HUES48 (cell line): ENCODE data around the gene CAPN5.

Experiments used
- H3K27ac ChIP-seq: one replicate; pipeline ENCODE4 v1.7.0; 2013; ENCODE audit warnings: low read depth, low read length, inconsistent platforms
- H3K27me3 ChIP-seq: 2 replicates; pipeline ENCODE4 v1.6.1; 2013; ENCODE audit warnings: mild to moderate bottlenecking, low read length; ENCODE audit not compliant: control insufficient read depth, insufficient read depth
- H3K36me3 ChIP-seq: 2 replicates; pipeline ENCODE4 v1.6.1; 2013; ENCODE audit warnings: low read length; ENCODE audit not compliant: control insufficient read depth, insufficient read depth
- H3K4me1 ChIP-seq: 2 replicates; pipeline ENCODE4 v1.6.1; 2013; ENCODE audit warnings: mild to moderate bottlenecking, low read length; ENCODE audit not compliant: control insufficient read depth, insufficient read depth
- H3K4me3 ChIP-seq: 2 replicates; pipeline ENCODE4 v1.5.1; 2013; ENCODE audit warnings: mild to moderate bottlenecking, low read depth, low read length
- H3K9ac ChIP-seq: 2 replicates; pipeline ENCODE4 v1.6.1; 2013; ENCODE audit warnings: mild to moderate bottlenecking, low read depth, low read length, moderate library complexity
- H3K9me3 ChIP-seq: 2 replicates; pipeline ENCODE4 v1.6.1; 2013; ENCODE audit warnings: low read length; ENCODE audit not compliant: control insufficient read depth, insufficient read depth

CAPN5 gene

GRCh38 chr11:77154381-77155081 is 87.8 kb downstream of the CAPN5 start:
- H3K4me3 ChIP-seq, result no peak overlapping the region
- H3K36me3 ChIP-seq, result no peaks in the 10 kb centered on the region
- H3K9ac ChIP-seq, result no peak overlapping the region
- H3K27me3 ChIP-seq, result no peaks in the 10 kb centered on the region
- no peak overlapping the region for H3K27ac ChIP-seq
- no peaks in the 10 kb centered on the region for H3K9me3 ChIP-seq
- no peaks in the 10 kb centered on the region for H3K4me1 ChIP-seq

- H3K4me3 ChIP-seq, result no peak overlapping the region
- H3K27me3 ChIP-seq, result no peaks in the 10 kb centered on the region
- no peaks in the 10 kb centered on the region for H3K36me3 ChIP-seq
- H3K9me3 ChIP-seq, result no peaks in the 10 kb centered on the region
- H3K27ac ChIP-seq, result no peak overlapping the region
- H3K4me1 ChIP-seq, result no peaks in the 10 kb centered on the region
- H3K9ac ChIP-seq, result no peak overlapping the region
These were observed 88.3 kb downstream of the CAPN5 start for GRCh38 chr11:77155082-77155475.

GRCh38 chr11:77155556-77156130 is 88.9 kb downstream of the CAPN5 start:
- no peaks in the 10 kb centered on the region for H3K27me3 ChIP-seq
- no peak overlapping the region for H3K9ac ChIP-seq
- no peaks in the 10 kb centered on the region for H3K4me1 ChIP-seq
- H3K9me3 ChIP-seq, result no peaks in the 10 kb centered on the region
- H3K4me3 ChIP-seq, result no peak overlapping the region
- no peaks in the 10 kb centered on the region for H3K36me3 ChIP-seq
- H3K27ac ChIP-seq, result no peak overlapping the region

- Histone ChIP-seq H3K27me3 (no peaks in the 10 kb centered on the region), H3K9me3 (no peaks in the 10 kb centered on the region), H3K4me3 (no peak overlapping the region), H3K27ac (no peak overlapping the region), H3K4me1 (no peaks in the 10 kb centered on the region), H3K36me3 (no peaks in the 10 kb centered on the region), H3K9ac (no peak overlapping the region)
These were observed 89.8 kb downstream of the CAPN5 start for GRCh38 chr11:77156396-77157195.

GRCh38 chr11:77158041-77158695 is 91.4 kb downstream of the CAPN5 start:
- Histone ChIP-seq H3K27me3 (no peaks in the 10 kb centered on the region), H3K27ac (no peak overlapping the region), H3K9ac (no peak overlapping the region), H3K36me3 (no peaks in the 10 kb centered on the region), H3K4me3 (no peak overlapping the region), H3K4me1 (no peaks in the 10 kb centered on the region), H3K9me3 (no peaks in the 10 kb centered on the region)

GRCh38 chr11:77159219-77159936 is 92.6 kb downstream of the CAPN5 start:
- H3K4me3 ChIP-seq, result no peak overlapping the region
- H3K27me3 ChIP-seq, result no peaks in the 10 kb centered on the region
- no peaks in the 10 kb centered on the region for H3K9me3 ChIP-seq
- no peaks in the 10 kb centered on the region for H3K4me1 ChIP-seq
- no peak overlapping the region for H3K9ac ChIP-seq
- no peak overlapping the region for H3K27ac ChIP-seq
- no peaks in the 10 kb centered on the region for H3K36me3 ChIP-seq

- Histone ChIP-seq H3K9ac (no peak overlapping the region), H3K27me3 (no peaks in the 10 kb centered on the region), H3K9me3 (no peaks in the 10 kb centered on the region), H3K27ac (no peak overlapping the region), H3K4me1 (no peaks in the 10 kb centered on the region), H3K36me3 (no peaks in the 10 kb centered on the region), H3K4me3 (no peak overlapping the region)
These were observed 93.2 kb downstream of the CAPN5 start for GRCh38 chr11:77159937-77160495.

- Histone ChIP-seq H3K27ac (no peak overlapping the region), H3K27me3 (no peaks in the 10 kb centered on the region), H3K9ac (no peak overlapping the region), H3K4me3 (no peak overlapping the region), H3K36me3 (no peaks in the 10 kb centered on the region), H3K9me3 (no peaks in the 10 kb centered on the region), H3K4me1 (no peaks in the 10 kb centered on the region)
These were observed 96.5 kb downstream of the CAPN5 start for GRCh38 chr11:77163271-77163670.

GRCh38 chr11:77165066-77165465 is 98.3 kb downstream of the CAPN5 start:
- no peaks in the 10 kb centered on the region; the same call in 1 of the 2 replicates for H3K4me1 ChIP-seq
- H3K4me3 ChIP-seq, result no peak overlapping the region
- no peaks in the 10 kb centered on the region for H3K27me3 ChIP-seq
- no peak overlapping the region for H3K9ac ChIP-seq
- no peaks in the 10 kb centered on the region for H3K9me3 ChIP-seq
- no peak overlapping the region for H3K27ac ChIP-seq
- H3K36me3 ChIP-seq, result no peaks in the 10 kb centered on the region

- Histone ChIP-seq H3K4me3 (no peak overlapping the region), H3K9me3 (no peaks in the 10 kb centered on the region), H3K4me1 (peaks cover 9% of the 10 kb centered on the region), H3K36me3 (no peaks in the 10 kb centered on the region), H3K9ac (no peak overlapping the region), H3K27me3 (no peaks in the 10 kb centered on the region), H3K27ac (no peak overlapping the region)
These were observed 99.2 kb downstream of the CAPN5 start for GRCh38 chr11:77166021-77166420.
